ENCODE data around the gene MTERF4.
"Not testable (repeated sequence)": the region's sequence is repeated elsewhere in the genome, so short reads cannot be mapped to it uniquely, and the experiment has no call there.

MTERF4 gene

DNA sequence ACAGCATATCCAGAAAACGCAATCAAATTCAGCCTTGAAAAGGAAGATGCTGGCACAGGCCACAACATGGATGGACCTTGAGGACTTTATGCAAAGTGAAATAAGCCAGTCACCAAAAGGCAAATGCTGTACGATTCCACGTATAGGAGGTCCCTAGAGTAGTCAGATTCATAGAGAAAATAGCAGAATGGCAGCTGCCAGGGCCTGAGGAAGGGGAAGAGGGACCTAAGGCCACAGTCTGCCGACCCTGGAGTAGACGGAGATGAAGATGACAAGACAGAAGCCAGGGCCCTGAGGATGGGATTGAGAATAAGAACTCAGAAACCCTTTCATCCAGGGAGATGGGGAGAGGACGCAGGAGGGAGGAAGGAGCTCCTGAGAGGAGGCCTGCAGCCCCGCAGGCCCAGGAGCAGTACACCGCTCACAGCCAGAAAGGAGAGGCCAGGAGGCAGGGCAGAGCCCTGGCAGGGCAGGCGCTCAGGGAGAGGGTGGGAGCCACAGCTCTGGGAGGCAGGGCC lies 8.1 kb upstream of the MTERF4 start:
- DNase-seq, result no peak

- no peak for DNase-seq
These were observed 7.4 kb upstream of the MTERF4 start for GRCh38 chr2:241109210-241110088.

GRCh38 chr2:241108271-241109209 lies 6.5 kb upstream of the MTERF4 start:
- DNase-seq, result no peak

- no peak for DNase-seq
These were observed 5.1 kb upstream of the MTERF4 start for GRCh38 chr2:241107031-241107783.

- DNase-seq, result no peak
These were observed 3.6 kb upstream of the MTERF4 start for GRCh38 chr2:241105641-241106040.

GRCh38 chr2:241104611-241105010 lies 2.5 kb upstream of the MTERF4 start:
- DNase-seq, result not testable (repeated sequence)

DNA sequence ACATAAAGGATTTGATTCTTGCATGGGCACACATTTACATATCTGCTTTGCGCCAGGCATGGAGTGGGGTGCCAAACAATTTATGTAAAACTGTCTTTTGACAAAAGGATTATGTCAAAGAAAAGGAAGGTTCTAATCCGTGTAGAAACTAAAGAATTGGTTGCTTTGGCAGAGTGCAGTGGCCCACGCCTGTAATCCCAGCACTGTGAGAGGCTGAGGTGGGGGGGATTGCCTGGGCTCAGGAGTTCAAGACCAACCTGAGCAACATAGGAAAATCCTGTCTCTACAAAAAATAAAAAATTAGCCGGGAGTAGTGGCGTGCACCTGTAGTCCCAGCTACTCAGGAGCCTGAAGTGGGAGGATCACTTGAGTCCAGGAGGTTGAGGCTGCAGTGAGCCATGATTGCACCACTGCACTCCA lies 1.1 kb upstream of the MTERF4 start:
- DNase-seq, result no peak

DNA sequence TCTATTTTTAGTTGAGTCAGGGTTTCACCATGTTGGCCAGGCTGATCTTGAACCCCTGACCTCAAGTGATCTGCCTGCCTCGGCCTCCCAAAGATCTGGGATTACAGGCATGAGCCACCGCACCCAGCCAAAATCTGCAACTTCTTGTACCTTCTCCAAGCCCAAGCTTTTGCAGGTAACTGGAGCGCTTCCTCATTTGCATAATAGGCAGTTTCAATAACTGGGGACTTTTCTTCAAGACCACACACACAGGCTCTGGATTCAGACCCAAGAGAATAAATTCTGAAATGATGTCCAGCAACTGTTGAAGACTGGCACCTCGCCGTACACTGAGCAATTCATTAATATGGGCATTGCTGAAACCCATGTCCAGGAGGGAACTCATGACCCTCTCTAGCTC lies 2.8 kb downstream of the MTERF4 start:
- DNase-seq, result no peak

DNA sequence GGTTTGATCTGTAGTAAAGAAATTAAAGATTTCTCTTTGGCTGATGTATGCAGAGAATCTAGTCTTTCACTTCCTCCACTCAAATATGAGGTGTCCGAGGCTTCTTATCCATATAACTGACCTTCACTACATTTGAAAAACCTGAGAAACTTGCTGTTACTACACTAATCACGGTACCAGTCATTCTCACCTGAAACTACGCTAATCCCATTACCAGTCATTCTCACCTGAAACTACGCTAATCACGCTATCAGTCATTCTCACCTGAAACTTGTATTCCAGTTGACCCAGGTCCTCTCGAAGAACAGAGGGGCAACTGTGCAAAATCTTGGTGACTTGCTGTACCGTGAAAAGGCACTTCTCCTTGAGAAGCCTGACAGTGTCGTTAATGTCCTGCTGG lies 5.1 kb downstream of the MTERF4 start:
- DNase-seq, result no peak

GRCh38 chr2:241095594-241096290 lies 6.3 kb downstream of the MTERF4 start:
- DNase-seq, result no peak

DNA sequence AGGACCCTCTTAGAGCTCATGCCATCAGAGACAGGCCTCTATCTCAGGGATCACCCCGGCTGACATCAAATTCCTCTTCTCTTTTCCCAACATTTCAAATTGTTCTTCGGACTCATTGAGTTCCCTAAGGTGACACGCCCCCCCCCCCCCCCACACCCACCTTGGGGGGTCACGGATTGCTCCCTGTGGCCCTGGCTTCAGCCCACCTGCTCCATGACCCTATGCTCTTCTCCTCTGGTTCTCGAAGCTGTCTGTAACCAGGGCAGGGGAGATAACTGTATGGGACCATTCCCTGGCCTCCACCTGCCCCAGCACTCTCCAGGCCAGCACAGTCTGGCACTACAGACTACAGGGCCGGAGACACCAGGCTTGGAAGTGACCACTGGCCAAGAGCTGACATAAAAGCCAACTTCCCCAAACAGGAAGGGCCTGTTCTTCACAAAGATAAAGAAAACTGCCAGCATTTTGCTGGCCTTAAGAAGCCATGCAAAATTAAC lies 7.1 kb downstream of the MTERF4 start:
- no peak for DNase-seq

DNA sequence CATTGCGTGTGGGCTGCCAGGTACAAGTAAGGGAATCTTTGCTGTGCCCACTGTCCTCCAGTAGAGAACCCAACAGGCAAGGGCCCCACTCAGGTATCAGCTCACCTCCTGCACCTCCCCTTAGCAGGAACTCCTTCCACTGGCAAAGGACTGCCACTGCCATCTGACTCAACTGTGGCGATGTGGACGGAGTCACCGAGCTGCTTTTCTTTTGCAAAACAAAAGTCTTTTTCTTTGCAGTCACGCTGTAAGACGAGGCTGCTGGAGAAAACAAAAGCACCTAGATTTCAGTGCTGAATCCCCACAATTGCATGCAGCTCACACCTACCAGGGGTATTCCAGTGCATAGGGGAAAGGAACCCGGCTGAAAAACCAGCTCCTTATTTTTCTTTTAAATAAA lies 7.9 kb downstream of the MTERF4 start:
- DNase-seq, result no peak

GRCh38 chr2:241093133-241093781 lies 8.8 kb downstream of the MTERF4 start:
- not testable (repeated sequence) for DNase-seq

GRCh38 chr2:241092677-241093076 lies 9.4 kb downstream of the MTERF4 start:
- DNase-seq, result no peak

DNA sequence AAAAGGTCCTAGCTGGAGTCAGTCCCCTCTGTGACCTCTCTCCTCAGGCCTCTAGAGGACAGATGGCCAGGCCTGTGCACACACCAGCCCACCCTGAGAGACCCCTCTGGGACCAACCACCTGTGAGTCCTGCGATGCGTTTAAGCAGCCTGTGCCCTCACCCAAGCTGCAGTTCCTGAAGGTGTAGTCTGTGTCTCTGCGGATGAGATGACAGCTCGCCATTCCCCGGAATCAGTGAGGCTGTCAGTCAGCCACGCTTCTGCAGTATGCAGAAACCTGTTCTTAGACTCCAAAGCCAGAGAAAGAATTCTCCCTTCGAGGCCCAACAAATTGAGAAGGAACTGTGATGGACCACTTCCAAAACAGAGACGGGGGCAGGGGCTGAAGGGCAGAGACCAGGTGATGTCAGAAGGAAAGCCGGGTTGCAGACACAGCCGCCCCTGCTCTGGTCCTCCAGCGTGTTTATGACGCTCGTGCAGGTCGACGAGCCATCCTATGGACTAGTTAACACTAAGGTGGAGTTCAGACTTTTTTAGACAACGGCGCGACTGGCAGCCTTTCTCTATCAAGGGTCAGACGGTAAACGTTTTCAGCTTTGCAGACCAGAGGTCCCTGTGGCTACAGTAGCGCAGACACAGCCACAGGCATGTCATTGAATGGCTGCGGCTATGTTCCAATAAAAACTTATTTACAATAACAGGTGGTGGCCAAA lies 10.2 kb downstream of the MTERF4 start:
- DNase-seq, result no peak

- DNase-seq, result no peak
These were observed 10.9 kb downstream of the MTERF4 start for GRCh38 chr2:241091201-241091600.

GRCh38 chr2:241088791-241089732 lies 13.0 kb downstream of the MTERF4 start:
- DNase-seq, result no peak

- no peak for DNase-seq
These were observed 13.7 kb downstream of the MTERF4 start for GRCh38 chr2:241088376-241088775.
